Type B pancreatic cell (in vitro differentiated cells): ENCODE data around the gene CES5A. TPM values are rescaled to one million over a fixed set of nuclear protein-coding genes. Genes with fewer than 3 reads are reported as not detected.

Source experiments
- DNase-seq: peaks from one replicate; pipeline ENCODE4 v3.0.0; 2021; ENCODE audit warnings: mixed read lengths; ENCODE audit not compliant: unreplicated experiment; ENCODE audit errors: extremely low spot score
- H3K27ac Mint-ChIP-seq: 2 replicates; pipeline ENCODE4 v1.8.0; 2021; ENCODE audit warnings: mild to moderate bottlenecking, mixed read lengths
- H3K27me3 Mint-ChIP-seq: 2 replicates; pipeline ENCODE4 v1.8.0; 2021; ENCODE audit warnings: mixed read lengths
- H3K36me3 Mint-ChIP-seq: 2 replicates; pipeline ENCODE4 v1.8.0; 2021; ENCODE audit warnings: mixed read lengths
- H3K4me1 Mint-ChIP-seq: one replicate; pipeline ENCODE4 v1.8.0; 2021; ENCODE audit warnings: mixed read lengths; ENCODE audit not compliant: unreplicated experiment
- H3K4me3 Mint-ChIP-seq: 2 replicates; pipeline ENCODE4 v1.8.0; 2021; ENCODE audit warnings: mild to moderate bottlenecking, mixed read lengths
- H3K9me3 Mint-ChIP-seq: 2 replicates; pipeline ENCODE4 v1.8.0; 2021; ENCODE audit warnings: mixed read lengths
- total RNA-seq: library from RNA; stranded (reverse); gene quantifications from 2 replicates; pipeline ENCODE4 v1.2.1, GENCODE V29; 2021; ENCODE audit warnings: low replicate concordance
- TF ChIP-seq, protein P1 (sequence below): fragments of 200-600 bp; sonication (generic); conservative IDR thresholded peaks from 2 replicates; pipeline ENCODE4 v1.5.0; 2021; ENCODE audit warnings: antibody characterized with exemption, mild to moderate bottlenecking

The CES5A gene
- total RNA-seq, 1 donor from 2014 or later, result not detected

DNA sequence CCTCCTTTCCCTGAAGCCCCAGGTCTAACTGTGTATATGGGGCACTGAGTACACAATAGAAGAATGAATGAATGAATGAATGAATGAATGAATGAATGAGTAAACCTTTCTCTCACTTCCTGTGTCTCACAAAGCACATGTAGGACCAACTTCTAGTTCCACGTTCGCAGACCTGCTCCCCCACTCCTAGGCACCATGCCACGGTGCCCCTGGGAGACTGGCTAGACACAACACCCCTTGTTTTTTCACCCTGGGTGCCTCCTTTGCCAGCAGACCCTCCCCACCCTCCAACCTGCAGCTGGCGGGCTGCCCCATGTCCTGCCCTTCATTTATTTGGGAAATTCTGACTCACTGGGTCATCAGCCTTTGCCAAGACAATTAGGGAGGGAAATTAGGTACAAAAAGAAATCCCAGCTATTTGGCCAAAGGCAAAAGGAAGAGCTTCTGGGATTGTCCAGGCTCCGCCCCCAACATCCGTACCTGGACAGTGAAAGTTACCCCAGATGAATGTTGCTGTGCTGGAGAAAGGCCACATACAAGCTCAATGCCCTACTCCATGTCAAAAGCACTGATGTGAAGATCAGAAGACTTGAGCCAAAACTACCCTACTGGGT, 50.0 kb downstream of the CES5A start:
- Mint-ChIP-seq H3K27ac (no peak overlapping the region), H3K27me3 (peaks cover 52% of the 10 kb centered on the region), H3K9me3 (no peaks in the 10 kb centered on the region), H3K36me3 (no peaks in the 10 kb centered on the region), H3K4me3 (no peak overlapping the region), H3K4me1 (no peaks in the 10 kb centered on the region)
- TF ChIP-seq, protein P1, sequence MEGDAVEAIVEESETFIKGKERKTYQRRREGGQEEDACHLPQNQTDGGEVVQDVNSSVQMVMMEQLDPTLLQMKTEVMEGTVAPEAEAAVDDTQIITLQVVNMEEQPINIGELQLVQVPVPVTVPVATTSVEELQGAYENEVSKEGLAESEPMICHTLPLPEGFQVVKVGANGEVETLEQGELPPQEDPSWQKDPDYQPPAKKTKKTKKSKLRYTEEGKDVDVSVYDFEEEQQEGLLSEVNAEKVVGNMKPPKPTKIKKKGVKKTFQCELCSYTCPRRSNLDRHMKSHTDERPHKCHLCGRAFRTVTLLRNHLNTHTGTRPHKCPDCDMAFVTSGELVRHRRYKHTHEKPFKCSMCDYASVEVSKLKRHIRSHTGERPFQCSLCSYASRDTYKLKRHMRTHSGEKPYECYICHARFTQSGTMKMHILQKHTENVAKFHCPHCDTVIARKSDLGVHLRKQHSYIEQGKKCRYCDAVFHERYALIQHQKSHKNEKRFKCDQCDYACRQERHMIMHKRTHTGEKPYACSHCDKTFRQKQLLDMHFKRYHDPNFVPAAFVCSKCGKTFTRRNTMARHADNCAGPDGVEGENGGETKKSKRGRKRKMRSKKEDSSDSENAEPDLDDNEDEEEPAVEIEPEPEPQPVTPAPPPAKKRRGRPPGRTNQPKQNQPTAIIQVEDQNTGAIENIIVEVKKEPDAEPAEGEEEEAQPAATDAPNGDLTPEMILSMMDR, result no peak
- no peak for DNase-seq

DNA sequence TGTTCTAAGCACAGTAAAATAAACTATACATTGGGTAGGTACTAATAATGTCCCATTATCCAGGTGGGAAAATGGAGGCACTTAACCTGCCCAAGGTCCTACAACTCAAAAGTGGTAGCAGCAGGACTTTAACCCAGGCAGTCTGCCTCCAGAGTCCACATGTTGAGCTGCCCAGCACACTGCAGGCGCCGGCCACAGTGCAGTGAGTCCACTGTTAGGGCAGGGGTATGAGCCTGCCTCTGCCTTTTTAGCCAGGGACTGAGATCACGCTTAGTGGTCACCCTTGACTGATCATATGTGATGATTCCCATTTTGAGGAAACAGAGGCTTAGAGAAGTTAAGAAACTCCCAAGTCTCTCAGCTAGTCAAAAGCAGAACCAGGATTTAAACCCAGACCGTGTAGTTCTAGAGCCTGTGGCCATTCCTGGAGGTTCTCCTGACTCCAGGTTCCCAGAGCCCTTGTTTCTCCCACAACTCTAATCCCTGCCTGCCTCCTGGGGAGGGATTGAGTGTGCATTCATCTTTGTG, 50.6 kb downstream of the CES5A start:
- no peak for DNase-seq
- H3K4me3 Mint-ChIP-seq, result no peak overlapping the region
- TF ChIP-seq, protein P1, result no peak
- H3K4me1 Mint-ChIP-seq, result no peaks in the 10 kb centered on the region
- H3K9me3 Mint-ChIP-seq, result no peaks in the 10 kb centered on the region
- H3K36me3 Mint-ChIP-seq, result no peaks in the 10 kb centered on the region
- H3K27ac Mint-ChIP-seq, result no peak overlapping the region
- peaks cover 56% of the 10 kb centered on the region for H3K27me3 Mint-ChIP-seq

DNA sequence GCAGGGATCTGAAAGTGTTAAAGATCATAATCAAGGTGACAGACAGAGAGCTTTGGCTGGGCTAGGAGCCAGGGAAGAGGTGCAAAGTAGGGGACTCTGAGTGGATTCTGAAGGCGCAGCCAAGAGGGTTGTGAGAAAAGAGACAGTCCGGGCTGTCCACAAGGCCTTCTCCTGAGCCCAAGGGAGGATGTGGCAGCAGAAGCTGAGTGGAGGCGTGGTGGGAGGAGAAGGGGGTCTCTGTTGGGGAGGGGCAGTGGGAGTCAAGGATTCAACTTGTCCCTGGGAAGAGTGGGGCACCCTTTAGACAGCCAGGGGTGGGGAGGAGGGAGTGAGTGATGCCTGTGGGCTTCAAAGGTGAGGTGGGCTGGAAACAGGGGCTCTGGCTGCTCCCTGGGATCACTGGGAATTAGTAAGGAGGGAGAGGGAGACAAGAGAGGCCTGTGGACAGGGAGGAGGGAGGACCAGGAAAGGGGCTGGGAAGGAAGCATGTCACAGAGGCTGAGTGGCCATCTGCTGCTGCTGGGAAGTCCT, 52.8 kb downstream of the CES5A start:
- no peaks in the 10 kb centered on the region for H3K9me3 Mint-ChIP-seq
- H3K36me3 Mint-ChIP-seq, result no peaks in the 10 kb centered on the region
- H3K27ac Mint-ChIP-seq, result no peak overlapping the region
- H3K27me3 Mint-ChIP-seq, result peaks cover 61% of the 10 kb centered on the region
- H3K4me3 Mint-ChIP-seq, result no peak overlapping the region
- no peak for DNase-seq
- no peaks in the 10 kb centered on the region for H3K4me1 Mint-ChIP-seq
- TF ChIP-seq, protein P1, result no peak

DNA sequence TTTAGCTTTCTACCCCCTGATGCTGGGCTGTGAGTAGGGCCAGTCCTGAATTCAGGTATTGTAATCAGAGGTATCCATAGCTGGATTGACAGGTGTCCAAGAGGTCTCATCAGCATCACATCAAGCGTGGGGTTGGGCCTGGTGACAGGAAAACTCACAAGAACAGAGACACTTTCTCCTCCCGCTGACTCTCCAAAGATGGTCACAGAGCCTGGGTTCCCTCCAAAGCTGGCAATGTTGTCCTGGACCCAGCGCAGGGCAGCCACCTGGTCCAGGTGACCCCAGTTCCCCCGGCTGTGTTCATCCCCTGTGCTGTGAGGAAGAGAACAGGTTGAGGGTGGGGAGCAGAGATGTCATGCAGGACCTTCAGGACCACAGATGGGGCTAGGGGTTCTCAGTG, 54.0 kb downstream of the CES5A start:
- peaks cover 66% of the 10 kb centered on the region for H3K27me3 Mint-ChIP-seq
- no peak for DNase-seq
- no peaks in the 10 kb centered on the region for H3K9me3 Mint-ChIP-seq
- no peaks in the 10 kb centered on the region for H3K36me3 Mint-ChIP-seq
- H3K4me3 Mint-ChIP-seq, result no peak overlapping the region
- no peaks in the 10 kb centered on the region for H3K4me1 Mint-ChIP-seq
- TF ChIP-seq, protein P1, result no peak
- H3K27ac Mint-ChIP-seq, result no peak overlapping the region

DNA sequence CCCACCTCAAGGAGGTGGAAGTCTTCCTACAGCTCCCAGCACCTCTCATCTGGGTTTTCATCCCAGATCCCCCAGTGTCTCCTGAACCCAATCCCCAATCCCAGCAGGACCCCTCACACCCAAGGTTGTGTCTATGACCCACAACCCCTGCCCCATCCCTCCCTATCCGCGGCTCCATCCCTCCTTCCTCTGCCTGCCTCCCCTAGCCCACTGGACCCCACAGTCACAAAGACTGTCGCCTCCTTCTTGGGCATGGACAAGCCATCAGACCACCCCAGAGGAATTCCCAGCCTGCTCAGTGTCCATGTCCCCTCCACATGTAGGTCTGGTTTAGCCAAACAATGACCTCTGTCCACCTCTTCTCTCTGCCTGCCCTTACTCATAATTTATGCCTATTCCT, 54.6 kb downstream of the CES5A start:
- no peak for DNase-seq
- H3K4me1 Mint-ChIP-seq, result no peaks in the 10 kb centered on the region
- no peak overlapping the region for H3K27ac Mint-ChIP-seq
- H3K36me3 Mint-ChIP-seq, result no peaks in the 10 kb centered on the region
- H3K4me3 Mint-ChIP-seq, result no peak overlapping the region
- H3K27me3 Mint-ChIP-seq, result peaks cover 66% of the 10 kb centered on the region
- TF ChIP-seq, protein P1, result no peak
- H3K9me3 Mint-ChIP-seq, result no peaks in the 10 kb centered on the region
